ENCODE data around the gene TUSC1.
"Not testable (repeated sequence)": the region's sequence is repeated elsewhere in the genome, so short reads cannot be mapped to it uniquely, and the experiment has no call there.

Gene TUSC1

GRCh38 chr9:25678147-25678666 lies at the start of gene TUSC1:
TSS of gene TUSC1 (minus strand) at chr9:25678444. CDS start at chr9:25678312, 132 bp downstream.
- peak; percentile 91 for DNase-seq

DNA sequence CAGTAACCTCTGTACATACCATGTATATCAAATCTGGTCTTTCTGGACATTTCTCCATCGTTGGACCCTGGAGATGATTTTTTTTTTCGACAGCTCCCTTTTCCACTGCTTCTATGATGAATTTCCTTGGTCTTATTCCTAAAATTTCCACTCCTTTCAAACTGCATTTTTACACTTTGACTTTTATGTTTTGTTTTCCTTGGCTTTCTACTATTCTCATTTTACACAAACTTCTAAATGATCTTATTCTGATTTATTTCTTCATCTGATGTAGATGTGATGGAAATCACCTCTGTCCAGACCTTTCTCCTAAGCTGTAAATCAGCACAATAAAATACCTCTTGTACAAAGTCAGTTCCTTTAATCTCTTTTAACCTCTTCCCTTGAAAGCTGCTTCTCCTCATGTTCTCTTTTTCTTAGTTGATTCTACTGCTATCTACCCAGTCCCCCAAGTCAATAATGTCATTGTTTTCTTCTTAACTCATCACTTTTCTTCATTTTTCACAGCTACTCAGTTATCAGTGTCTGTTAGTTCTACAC lies 48.7 kb upstream of the TUSC1 start:
- no peak for DNase-seq

- no peak for DNase-seq
These were observed 46.2 kb upstream of the TUSC1 start for GRCh38 chr9:25724424-25724823.

GRCh38 chr9:25716220-25716872 lies 38.1 kb upstream of the TUSC1 start:
- DNase-seq, result peak; percentile 30

GRCh38 chr9:25709941-25710340 lies 31.7 kb upstream of the TUSC1 start:
- DNase-seq, result no peak

- DNase-seq, result no peak
These were observed 26.6 kb upstream of the TUSC1 start for GRCh38 chr9:25704800-25705199.

- DNase-seq, result no peak
These were observed 25.6 kb upstream of the TUSC1 start for GRCh38 chr9:25703701-25704357.

GRCh38 chr9:25702536-25702935 lies 24.3 kb upstream of the TUSC1 start:
- no peak for DNase-seq

- DNase-seq, result not testable (repeated sequence)
These were observed 22.7 kb upstream of the TUSC1 start for GRCh38 chr9:25700899-25701298.

DNA sequence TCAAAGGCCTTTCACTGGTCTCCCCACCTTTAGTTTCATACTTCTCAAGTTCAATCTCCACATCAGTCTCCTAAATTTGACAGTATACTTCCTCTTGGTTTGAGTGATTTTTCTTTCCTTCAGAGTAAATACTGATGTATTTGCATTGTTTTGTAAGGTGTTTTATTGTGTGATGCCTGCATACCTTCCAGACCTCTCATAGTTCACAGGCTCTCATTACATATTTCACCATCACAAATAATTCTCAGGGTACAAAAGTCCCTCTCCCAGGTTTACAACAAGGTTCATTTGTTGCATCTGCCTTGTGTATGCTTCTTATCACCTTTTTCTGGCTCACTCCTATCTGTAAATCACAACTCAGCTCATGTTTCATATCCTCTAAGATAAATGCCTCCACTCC lies 22.2 kb upstream of the TUSC1 start:
- no peak for DNase-seq

- no peak for DNase-seq
These were observed 13.5 kb upstream of the TUSC1 start for GRCh38 chr9:25691786-25692185.

DNA sequence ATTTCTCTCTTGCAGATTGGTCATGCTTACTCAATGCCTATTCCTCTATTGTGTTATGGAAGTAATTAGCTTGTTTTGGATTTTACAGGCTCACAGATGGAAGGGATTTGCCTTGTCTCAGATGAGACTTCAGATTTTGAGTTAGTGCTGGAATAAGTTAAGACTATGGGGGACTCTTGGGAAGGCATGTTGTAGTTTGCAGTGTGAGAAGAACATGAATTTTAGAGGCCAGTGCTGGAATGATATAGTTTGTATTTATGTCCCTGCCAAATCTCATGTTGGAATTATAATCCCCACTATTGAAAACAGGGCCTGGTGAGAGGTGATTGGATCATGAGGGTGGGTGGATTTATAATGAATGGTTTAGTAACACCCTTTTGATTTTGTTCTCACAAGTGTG lies 6.1 kb upstream of the TUSC1 start:
- DNase-seq, result no peak

DNA sequence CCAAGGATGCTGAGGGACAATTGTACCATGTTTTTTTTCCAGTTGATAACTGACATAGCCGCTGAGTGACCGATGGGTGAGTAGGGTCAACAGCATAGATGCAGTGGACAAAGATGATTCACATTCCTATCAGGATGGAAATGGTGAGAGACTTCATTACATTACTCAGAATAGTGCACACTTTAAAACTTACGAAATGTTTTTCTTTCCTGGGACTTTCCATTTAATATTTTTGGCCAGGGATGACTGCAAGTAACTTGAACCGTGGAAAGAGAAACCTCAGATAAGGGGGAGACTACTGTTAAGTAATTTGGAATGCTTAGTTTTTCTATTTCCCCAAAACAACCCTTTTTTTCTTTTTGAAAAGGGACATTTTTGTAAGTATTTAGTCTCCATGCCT lies 3.0 kb upstream of the TUSC1 start:
- no peak for DNase-seq

- DNase-seq, result no peak
These were observed 659 bp upstream of the TUSC1 start for GRCh38 chr9:25678846-25679360.

GRCh38 chr9:25677301-25678146 lies 720 bp downstream of the TUSC1 start:
- DNase-seq, result peak; percentile 91

GRCh38 chr9:25675858-25676257 lies 2.4 kb downstream of the TUSC1 start:
- not testable (repeated sequence) for DNase-seq

DNA sequence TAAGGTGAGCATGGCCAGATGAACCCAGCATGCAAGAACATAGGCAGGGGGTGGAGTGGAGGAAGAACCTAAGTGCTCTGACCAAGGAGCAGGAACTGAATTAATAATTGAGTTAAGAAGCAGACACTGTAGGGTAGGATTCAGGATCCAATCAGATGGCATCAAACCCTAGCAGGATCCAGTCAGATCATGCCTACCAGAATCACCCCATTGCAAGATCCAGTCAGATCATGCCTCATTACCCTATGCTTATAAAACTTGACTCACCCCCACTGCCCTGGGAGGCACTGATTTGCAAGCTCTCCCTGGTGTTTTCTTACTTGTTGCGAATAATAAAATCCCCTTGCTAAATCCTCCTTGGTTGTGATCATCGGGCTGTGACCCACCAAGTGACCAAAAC lies 19.7 kb downstream of the TUSC1 start:
- DNase-seq, result no peak

- DNase-seq, result no peak
These were observed 23.8 kb downstream of the TUSC1 start for GRCh38 chr9:25654417-25654816.

- no peak for DNase-seq
These were observed 30.1 kb downstream of the TUSC1 start for GRCh38 chr9:25648116-25648515.

DNA sequence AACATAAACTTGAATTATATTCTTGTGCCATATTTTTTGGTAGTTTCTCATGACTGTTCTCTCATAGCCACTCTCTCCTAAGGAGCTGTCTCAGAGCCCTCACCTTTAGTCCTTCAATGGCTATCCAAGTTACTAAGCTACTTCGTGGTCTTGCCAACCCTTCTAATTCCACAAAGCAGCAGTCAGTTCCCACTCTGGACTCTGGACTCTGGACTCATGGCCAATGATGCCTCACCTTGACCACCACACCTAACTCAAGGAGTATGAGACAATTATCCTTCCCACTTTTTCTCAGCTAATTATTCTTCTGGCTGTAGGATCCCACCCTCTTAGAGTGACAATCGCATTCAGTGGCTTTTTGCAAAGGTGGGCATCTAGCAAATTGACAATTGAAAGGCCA lies 42.2 kb downstream of the TUSC1 start:
- no peak for DNase-seq

GRCh38 chr9:25629231-25629630 lies 49.0 kb downstream of the TUSC1 start:
- DNase-seq, result no peak
